Thyroid gland (tissue), 4 donors: Measurements from ENCODE around the gene WIPF1.
A peak's percentile ranks its signal among the peaks of the same experiment; 100 is the strongest.

ENCODE experiments used
- POLR2A ChIP-seq, 2 donors: fragments of 450-650 bp; IDR thresholded peaks; one replicate each; pipeline ENCODE4 v1.6.1; 2017; ENCODE audit warnings: antibody characterized with exemption in 2 of 2, mild to moderate bottlenecking in 2 of 2, moderate library complexity in 1 of 2
- TF ChIP-seq, protein P1 (sequence below), 6 experiments: fragments of 200-600 bp in 3 of 6; fragments of 450-650 bp in 3 of 6; sonication (generic) in 3 of 6; IDR thresholded peaks; one replicate each; pipeline ENCODE4 v1.5.1; 2016 to 2019; ENCODE audit warnings: antibody characterized with exemption in 6 of 6, mild to moderate bottlenecking in 2 of 6, inconsistent platforms in 1 of 6, moderate library complexity in 1 of 6

DNA sequence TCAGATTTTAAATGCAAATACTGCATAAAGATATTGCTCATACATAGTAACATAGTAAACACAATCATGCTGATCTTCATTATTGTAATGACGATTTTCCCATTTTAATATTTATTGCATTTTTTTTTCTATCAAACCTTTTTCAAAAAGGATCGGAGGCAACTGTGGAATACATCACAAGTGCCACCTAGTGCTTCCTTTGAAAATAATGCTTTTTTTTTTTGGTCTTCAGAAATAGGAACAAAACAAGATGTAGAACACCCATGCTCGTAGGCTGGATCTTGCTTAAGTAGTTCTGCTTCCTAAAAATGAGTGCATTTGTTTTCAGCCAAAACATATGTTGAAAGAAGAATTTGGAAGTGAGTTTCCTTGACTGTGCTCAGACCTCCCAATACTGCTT lies 75.1 kb downstream of the WIPF1 start:
- TF ChIP-seq POLR2A (IDR thresholded peaks at IDR 0.05) = no peak
- TF ChIP-seq, protein P1, sequence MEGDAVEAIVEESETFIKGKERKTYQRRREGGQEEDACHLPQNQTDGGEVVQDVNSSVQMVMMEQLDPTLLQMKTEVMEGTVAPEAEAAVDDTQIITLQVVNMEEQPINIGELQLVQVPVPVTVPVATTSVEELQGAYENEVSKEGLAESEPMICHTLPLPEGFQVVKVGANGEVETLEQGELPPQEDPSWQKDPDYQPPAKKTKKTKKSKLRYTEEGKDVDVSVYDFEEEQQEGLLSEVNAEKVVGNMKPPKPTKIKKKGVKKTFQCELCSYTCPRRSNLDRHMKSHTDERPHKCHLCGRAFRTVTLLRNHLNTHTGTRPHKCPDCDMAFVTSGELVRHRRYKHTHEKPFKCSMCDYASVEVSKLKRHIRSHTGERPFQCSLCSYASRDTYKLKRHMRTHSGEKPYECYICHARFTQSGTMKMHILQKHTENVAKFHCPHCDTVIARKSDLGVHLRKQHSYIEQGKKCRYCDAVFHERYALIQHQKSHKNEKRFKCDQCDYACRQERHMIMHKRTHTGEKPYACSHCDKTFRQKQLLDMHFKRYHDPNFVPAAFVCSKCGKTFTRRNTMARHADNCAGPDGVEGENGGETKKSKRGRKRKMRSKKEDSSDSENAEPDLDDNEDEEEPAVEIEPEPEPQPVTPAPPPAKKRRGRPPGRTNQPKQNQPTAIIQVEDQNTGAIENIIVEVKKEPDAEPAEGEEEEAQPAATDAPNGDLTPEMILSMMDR (IDR thresholded peaks at IDR 0.05) = peak in 4 of 6 experiments; percentile 24 to 64 (median 51)
